B cell (primary cell): ENCODE measurements around the gene AMFR. TPM values are rescaled to one million over a fixed set of nuclear protein-coding genes. Genes with fewer than 3 reads are reported as not detected.

Experiments
- ATAC-seq: fragments of 200-7000 bp; cut with Tn5 transposase; one replicate; pipeline ENCODE4 v1.10.0; 2021; ENCODE audit warnings: low read depth, mild to moderate bottlenecking, moderate number of reproducible peaks, moderate library complexity
- CTCF ChIA-PET: fragments of 350-600 bp; sonication (Branson Sonifier 250); formaldehyde crosslinking; loops from one replicate; lab custom pipeline; 2021; ENCODE audit warnings: antibody characterized with exemption, inconsistent platforms; lab: Charles Lee
- POLR2A ChIA-PET: fragments of 350-600 bp; sonication (Branson Sonifier 250); formaldehyde crosslinking; loops from one replicate; lab custom pipeline; 2021; ENCODE audit warnings: antibody characterized with exemption; lab: Charles Lee
- DNase-seq: peaks from one replicate; pipeline ENCODE4 v3.0.0; 2013
- H2AFZ ChIP-seq: 2 replicates; pipeline ENCODE4 v1.6.1; 2012; ENCODE audit warnings: mild to moderate bottlenecking, low read depth, low read length; ENCODE audit not compliant: insufficient read depth, poor library complexity, severe bottlenecking
- H3K27ac ChIP-seq, 2 donors: 1 replicate in 1 of 2; 2 replicates in 1 of 2; pipeline ENCODE4 v1.5.1; 2012 to 2013; ENCODE audit warnings: low read length in 2 of 2, mild to moderate bottlenecking in 2 of 2, moderate library complexity in 1 of 2
- H3K27me3 ChIP-seq, 4 experiments: fragments of 200-600 bp in 1 of 4; sonication (generic) in 1 of 4; replicated peaks in 1 of 4; 1 replicate in 2 of 4; 2 replicates in 2 of 4; pipeline versions ENCODE4 v1.6.1 to v1.7.0; 2013 to 2016; ENCODE audit warnings: low read length in 3 of 4, mild to moderate bottlenecking in 2 of 4, mixed read lengths in 1 of 4, moderate library complexity in 1 of 4; ENCODE audit not compliant: insufficient read depth in 4 of 4, control insufficient read depth in 3 of 4; ENCODE audit errors: control extremely low read depth in 1 of 4
- H3K36me3 ChIP-seq, 2 experiments: replicated peaks in 1 of 2; 1 replicate in 1 of 2; 2 replicates in 1 of 2; pipeline versions ENCODE4 v1.6.1 to v1.7.1; 2013; ENCODE audit warnings: low read length in 1 of 2; ENCODE audit not compliant: insufficient read depth in 2 of 2, control insufficient read depth in 1 of 2; ENCODE audit errors: control extremely low read depth in 1 of 2, extremely low read depth in 1 of 2
- H3K4me1 ChIP-seq, 2 donors: fragments of 200-600 bp in 1 of 2; sonication (generic) in 1 of 2; 1 replicate in 1 of 2; 2 replicates in 1 of 2; pipeline versions ENCODE4 v1.5.1 to v1.6.1; 2013 to 2017; ENCODE audit warnings: low read length in 2 of 2; ENCODE audit not compliant: control insufficient read depth in 2 of 2, insufficient read depth in 2 of 2
- H3K4me2 ChIP-seq: replicated peaks from 2 replicates; pipeline ENCODE3; 2012; ENCODE audit warnings: mild to moderate bottlenecking, low read depth, low read length; ENCODE audit not compliant: poor library complexity, severe bottlenecking
- H3K4me3 ChIP-seq, 5 experiments: fragments of 200-600 bp in 1 of 5; sonication (generic) in 1 of 5; 1 replicate in 3 of 5; 2 replicates in 2 of 5; pipeline versions ENCODE4 v1.5.1 to v1.7.0; 2011 to 2016; ENCODE audit warnings: low read length in 4 of 5, mild to moderate bottlenecking in 4 of 5, low read depth in 2 of 5, control low read depth in 1 of 5, moderate library complexity in 1 of 5; ENCODE audit not compliant: insufficient read depth in 1 of 5; ENCODE audit errors: control extremely low read depth in 1 of 5, extremely low read depth in 1 of 5
- H3K79me2 ChIP-seq: fragments of 200-600 bp; sonication (generic); one replicate; pipeline ENCODE4 v1.6.0; 2016; ENCODE audit warnings: low read length; ENCODE audit not compliant: control insufficient read depth, insufficient read depth
- H3K9ac ChIP-seq: fragments of 200-600 bp; sonication (generic); 2 replicates; pipeline ENCODE4 v1.6.1; 2017; ENCODE audit warnings: mild to moderate bottlenecking, low read length, moderate library complexity
- H3K9me3 ChIP-seq, 3 donors: one replicate each; pipeline versions ENCODE4 v1.6.1 to v1.7.1; 2013; ENCODE audit warnings: low read length in 2 of 3; ENCODE audit not compliant: control insufficient read depth in 2 of 3, insufficient read depth in 1 of 3; ENCODE audit errors: control extremely low read depth in 1 of 3
- H4K20me1 ChIP-seq: 2 replicates; pipeline ENCODE4 v1.6.0; 2012; ENCODE audit warnings: mild to moderate bottlenecking, low read length; ENCODE audit not compliant: insufficient read depth, control insufficient read depth, poor library complexity, severe bottlenecking
- H3K27ac Mint-ChIP-seq: one replicate; pipeline ENCODE4 v1.8.0; 2021; ENCODE audit warnings: mixed read lengths
- H3K27me3 Mint-ChIP-seq: one replicate; pipeline ENCODE4 v1.8.0; 2021; ENCODE audit warnings: mixed read lengths
- H3K4me1 Mint-ChIP-seq: one replicate; pipeline ENCODE4 v1.8.0; 2021; ENCODE audit warnings: mixed read lengths
- H3K4me3 Mint-ChIP-seq: one replicate; pipeline ENCODE4 v1.8.0; 2021; ENCODE audit warnings: mixed read lengths
- H3K9me3 Mint-ChIP-seq: one replicate; pipeline ENCODE4 v1.8.0; 2022; ENCODE audit warnings: mixed read lengths; ENCODE audit not compliant: insufficient read depth
- EZH2 ChIP-seq: IDR thresholded peaks from 2 replicates; pipeline ENCODE4 v1.6.1; 2012; ENCODE audit warnings: borderline replicate concordance, low read depth, mild to moderate bottlenecking, moderate library complexity, low read length; ENCODE audit not compliant: insufficient read depth, poor library complexity, severe bottlenecking
- WGBS: methylation state at CpG from one replicate; pipeline ENCODE4 v1.1.5; 2013; ENCODE audit warnings: missing lambda C conversion rate; ENCODE audit not compliant: insufficient coverage; 5-methylcytosine and 5-hydroxymethylcytosine counted together
- intact Hi-C: fragments of 100-400 bp; cut with micrococcal nuclease; formaldehyde crosslinking; loops from one replicate; pipeline ENCODE4 v1.10.0; 2022
- polyA plus RNA-seq: library from polyadenylated mRNA; depleted of rRNA; stranded (reverse); fragments of >200 nt; gene quantifications from 2 replicates; pipeline ENCODE4 v1.2.3, GENCODE V29; 2012
- total RNA-seq, 2 donors: library from RNA; stranded (reverse); fragments of 120-200 nt in 1 of 2; gene quantifications; 1 replicate in 1 of 2; 2 replicates in 1 of 2; pipeline versions ENCODE4 v1.2.3 to v1.2.4, GENCODE V29; 2013 to 2022
- TF ChIP-seq, protein P1 (sequence below): fragments of 200-600 bp; IDR thresholded peaks from one replicate; pipeline ENCODE4 v1.8.0; 2022; ENCODE audit warnings: antibody characterized with exemption, mild to moderate bottlenecking

AMFR gene
- total and polyA plus RNA-seq, 2 donors (not counting 1 experiment from before 2014, with no cell fraction given): 118 to 225 TPM

GRCh38 chr16:56468800-56469199, 43.5 kb upstream of the AMFR start:
- TF ChIP-seq EZH2: no peak
- TF ChIP-seq, protein P1, sequence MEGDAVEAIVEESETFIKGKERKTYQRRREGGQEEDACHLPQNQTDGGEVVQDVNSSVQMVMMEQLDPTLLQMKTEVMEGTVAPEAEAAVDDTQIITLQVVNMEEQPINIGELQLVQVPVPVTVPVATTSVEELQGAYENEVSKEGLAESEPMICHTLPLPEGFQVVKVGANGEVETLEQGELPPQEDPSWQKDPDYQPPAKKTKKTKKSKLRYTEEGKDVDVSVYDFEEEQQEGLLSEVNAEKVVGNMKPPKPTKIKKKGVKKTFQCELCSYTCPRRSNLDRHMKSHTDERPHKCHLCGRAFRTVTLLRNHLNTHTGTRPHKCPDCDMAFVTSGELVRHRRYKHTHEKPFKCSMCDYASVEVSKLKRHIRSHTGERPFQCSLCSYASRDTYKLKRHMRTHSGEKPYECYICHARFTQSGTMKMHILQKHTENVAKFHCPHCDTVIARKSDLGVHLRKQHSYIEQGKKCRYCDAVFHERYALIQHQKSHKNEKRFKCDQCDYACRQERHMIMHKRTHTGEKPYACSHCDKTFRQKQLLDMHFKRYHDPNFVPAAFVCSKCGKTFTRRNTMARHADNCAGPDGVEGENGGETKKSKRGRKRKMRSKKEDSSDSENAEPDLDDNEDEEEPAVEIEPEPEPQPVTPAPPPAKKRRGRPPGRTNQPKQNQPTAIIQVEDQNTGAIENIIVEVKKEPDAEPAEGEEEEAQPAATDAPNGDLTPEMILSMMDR: no peak
- Histone ChIP-seq H3K4me3 (no peak overlapping the region), H3K4me1 (no peaks in the 10 kb centered on the region), H3K36me3 (peaks cover 35 to 69% of the 10 kb centered on the region in 2 experiments), H3K9me3 (no peaks in the 10 kb centered on the region), H3K27me3 (no peaks in the 10 kb centered on the region), H3K9ac (no peak overlapping the region), H2AFZ (no peak overlapping the region), H3K27ac (no peak overlapping the region), H3K4me2 (no peak overlapping the region), H3K79me2 (no peaks in the 10 kb centered on the region), H4K20me1 (no peaks in the 10 kb centered on the region)
- POLR2A ChIA-PET: interaction anchor here (0.7 kb wide), 1 partner anchor 632 kb away, joined by 3 read pairs; no protein-coding TSS in a partner anchor
- Mint-ChIP-seq H3K4me1 (no peaks in the 10 kb centered on the region), H3K27ac (no peak overlapping the region), H3K27me3 (no peaks in the 10 kb centered on the region), H3K9me3 (no peaks in the 10 kb centered on the region), H3K4me3 (no peak overlapping the region)
- CTCF ChIA-PET: no interaction called here
- ATAC-seq (no peak), DNase-seq (no peak)
- intact Hi-C loops: no loop called here

DNA sequence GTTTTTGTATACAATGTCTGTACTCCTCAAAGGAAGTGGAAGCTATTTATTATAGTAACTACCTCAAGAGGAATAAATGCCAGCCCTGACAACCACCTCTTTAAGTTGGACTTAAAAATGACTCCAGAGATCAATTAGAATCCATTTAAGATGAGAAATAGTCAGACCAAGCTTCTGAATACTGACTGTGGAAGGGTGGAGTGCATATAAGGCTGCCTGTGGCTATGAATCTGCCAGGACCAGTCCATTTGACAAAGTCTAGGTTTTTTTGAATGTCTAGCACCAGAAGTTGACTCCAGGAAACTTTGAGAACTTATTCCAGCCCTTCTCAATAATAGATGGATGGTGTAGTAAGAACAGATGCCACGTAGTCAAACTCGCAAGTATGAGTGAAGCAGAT, 41.0 kb upstream of the AMFR start:
- intact Hi-C loops: no loop called here
- POLR2A ChIA-PET: no interaction called here

More for the DNA sequence above, 41.0 kb upstream of the AMFR start:
- H3K36me3 ChIP-seq: peaks cover 32 to 66% of the 10 kb centered on the region in 2 experiments
- Mint-ChIP-seq H3K27ac (no peak overlapping the region), H3K9me3 (no peaks in the 10 kb centered on the region), H3K4me1 (no peaks in the 10 kb centered on the region), H3K27me3 (no peaks in the 10 kb centered on the region), H3K4me3 (no peak overlapping the region)
- H3K79me2 ChIP-seq: no peaks in the 10 kb centered on the region
- no peak overlapping the region for H3K4me2 ChIP-seq
- no peak overlapping the region for H3K9ac ChIP-seq
- H3K4me1 ChIP-seq: no peaks in the 10 kb centered on the region
- 100% methylated on average over 2 of the region's 2 CpGs for WGBS
- H3K9me3 ChIP-seq: no peaks in the 10 kb centered on the region
- no peaks in the 10 kb centered on the region for H3K27me3 ChIP-seq
- no peak overlapping the region for H3K27ac ChIP-seq
- H3K4me3 ChIP-seq: no peak overlapping the region
- CTCF ChIA-PET: no interaction called here
- H2AFZ ChIP-seq: no peak overlapping the region
- no peak for TF ChIP-seq EZH2
- TF ChIP-seq, protein P1: no peak
- DNase-seq: no peak
- ATAC-seq: no peak
- H4K20me1 ChIP-seq: no peaks in the 10 kb centered on the region
